HG03558 (cell line): ENCODE data around the gene FN1.
"Not testable (repeated sequence)": the region's sequence is repeated elsewhere in the genome, so short reads cannot be mapped to it uniquely, and the experiment has no call there.

Source experiments
- ATAC-seq: cut with Tn5 transposase; IDR thresholded peaks from one replicate; pipeline ENCODE4 v1.9.1; 2021; ENCODE audit warnings: moderate number of reproducible peaks; ENCODE audit not compliant: unreplicated experiment; ENCODE audit errors: extremely low read depth

FN1 gene

GRCh38 chr2:215409331-215410127 lies 26.3 kb downstream of the FN1 start:
- ATAC-seq, result no peak

GRCh38 chr2:215408441-215408840 lies 27.4 kb downstream of the FN1 start:
- ATAC-seq, result not testable (repeated sequence)

GRCh38 chr2:215407590-215408264 lies 28.1 kb downstream of the FN1 start:
- no peak for ATAC-seq

GRCh38 chr2:215407061-215407460 lies 28.8 kb downstream of the FN1 start:
- ATAC-seq, result no peak

GRCh38 chr2:215405722-215406581 lies 29.9 kb downstream of the FN1 start:
- no peak for ATAC-seq

- no peak for ATAC-seq
Observed at GRCh38 chr2:215404348-215405012, 31.4 kb downstream of the FN1 start.

GRCh38 chr2:215403441-215404347 lies 32.2 kb downstream of the FN1 start:
- no peak for ATAC-seq

- ATAC-seq, result no peak
Observed at GRCh38 chr2:215401896-215402379, 33.9 kb downstream of the FN1 start.

GRCh38 chr2:215399067-215399716 lies 36.7 kb downstream of the FN1 start:
- ATAC-seq, result no peak

- no peak for ATAC-seq
Observed at GRCh38 chr2:215397632-215398341, 38.1 kb downstream of the FN1 start.

- ATAC-seq, result no peak
Observed at GRCh38 chr2:215396595-215397313, 39.1 kb downstream of the FN1 start.

- no peak for ATAC-seq
Observed at GRCh38 chr2:215395687-215396460, 40.0 kb downstream of the FN1 start.

GRCh38 chr2:215394102-215394805 lies 41.6 kb downstream of the FN1 start:
- ATAC-seq, result no peak

- no peak for ATAC-seq
Observed at GRCh38 chr2:215392687-215393270, 43.1 kb downstream of the FN1 start.

- no peak for ATAC-seq
Observed at GRCh38 chr2:215392164-215392563, 43.7 kb downstream of the FN1 start.

- no peak for ATAC-seq
Observed at GRCh38 chr2:215391531-215391930, 44.3 kb downstream of the FN1 start.
